Prostate gland (tissue), 2 donors: ENCODE measurements around the gene PRMT3. TPM values are rescaled to one million over a fixed set of nuclear protein-coding genes. Genes with fewer than 3 reads are reported as not detected.

Source experiments
- DNase-seq: peaks from one replicate; pipeline ENCODE4 v3.0.0-alpha.2; 2019; ENCODE audit warnings: low spot score
- H3K27ac ChIP-seq, 2 donors: fragments of 200-600 bp; sonication (generic); 2 replicates each; pipeline ENCODE4 v1.5.1; 2017 to 2019
- H3K27me3 ChIP-seq: fragments of 200-600 bp; sonication (generic); replicated peaks from 2 replicates; pipeline ENCODE4 v1.5.1; 2019; ENCODE audit not compliant: insufficient read depth
- H3K36me3 ChIP-seq, 2 donors: fragments of 200-600 bp; sonication (generic); 1 replicate in 1 of 2; 2 replicates in 1 of 2; pipeline versions ENCODE4 v1.5.1 to v1.8.1; 2017 to 2019
- H3K4me1 ChIP-seq: fragments of 200-600 bp; sonication (generic); replicated peaks from 2 replicates; pipeline ENCODE4 v1.5.1; 2019
- H3K4me3 ChIP-seq, 2 donors: fragments of 200-600 bp; sonication (generic); 2 replicates each; pipeline ENCODE4 v1.5.1; 2017 to 2019
- H3K9me3 ChIP-seq: fragments of 200-600 bp; sonication (generic); 2 replicates; pipeline ENCODE4 v1.5.1; 2017
- CTCF ChIP-seq, 4 experiments: fragments of 200-600 bp in 2 of 4; fragments of 450-650 bp in 2 of 4; sonication (generic) in 2 of 4; IDR thresholded peaks; 1 replicate in 3 of 4; 2 replicates in 1 of 4; pipeline ENCODE4 v1.5.1; 2016 to 2019; ENCODE audit warnings: antibody characterized with exemption in 4 of 4, mild to moderate bottlenecking in 2 of 4, moderate library complexity in 2 of 4
- POLR2A ChIP-seq: fragments of 450-650 bp; IDR thresholded peaks from one replicate; pipeline ENCODE4 v1.6.1; 2016; ENCODE audit warnings: antibody characterized with exemption, mild to moderate bottlenecking
- POLR2AphosphoS5 ChIP-seq: sonication (generic); formaldehyde crosslinking; IDR thresholded peaks from one replicate; pipeline ENCODE4 v1.6.1; 2017; ENCODE audit warnings: antibody characterized with exemption
- WGBS: methylation state at CpG from one replicate; pipeline ENCODE4 v1.1.5; 2018; 5-methylcytosine and 5-hydroxymethylcytosine counted together
- intact Hi-C: fragments of 100-400 bp; cut with DNase I; formaldehyde crosslinking; loops from one replicate; pipeline ENCODE4 v1.14.2; 2022
- total RNA-seq, 2 donors: library from RNA; depleted of rRNA; stranded (reverse); fragments of >200 nt; gene quantifications; one replicate each; pipeline ENCODE4 v1.1.0, GENCODE V29; 2016

The PRMT3 gene
- total RNA-seq, 2 donors from 2014 or later, result 13.8 to 18.7 TPM

GRCh38 chr11:20367313-20367948 lies 20.1 kb upstream of the PRMT3 start:
- Histone ChIP-seq H3K4me3 (no peak overlapping the region), H3K27ac (no peak overlapping the region), H3K4me1 (no peaks in the 10 kb centered on the region), H3K9me3 (no peaks in the 10 kb centered on the region), H3K27me3 (no peaks in the 10 kb centered on the region), H3K36me3 (no peaks in the 10 kb centered on the region)
- TF ChIP-seq POLR2AphosphoS5 (peak; percentile 26), CTCF (IDR thresholded peaks at IDR 0.05) (no peak)
- WGBS, result 40% methylated on average over 9 of the region's 9 CpGs
- intact Hi-C loops, result no loop called here
- no peak for DNase-seq

GRCh38 chr11:20368438-20368837 lies 19.1 kb upstream of the PRMT3 start:
- intact Hi-C loops, result no loop called here
- H3K4me1 ChIP-seq, result no peaks in the 10 kb centered on the region
- H3K36me3 ChIP-seq, result no peaks in the 10 kb centered on the region
- DNase-seq, result no peak
- H3K9me3 ChIP-seq, result no peaks in the 10 kb centered on the region
- H3K27ac ChIP-seq, result no peak overlapping the region
- no peaks in the 10 kb centered on the region for H3K27me3 ChIP-seq
- TF ChIP-seq POLR2AphosphoS5, result no peak
- TF ChIP-seq CTCF (IDR thresholded peaks at IDR 0.05), result no peak
- TF ChIP-seq POLR2A, result no peak
- no peak overlapping the region for H3K4me3 ChIP-seq

- DNase-seq, result no peak
- intact Hi-C loops, result no loop called here
- TF ChIP-seq CTCF (IDR thresholded peaks at IDR 0.05) (no peak), POLR2A (no peak), POLR2AphosphoS5 (no peak)
Observed at GRCh38 chr11:20369826-20370225, 17.7 kb upstream of the PRMT3 start.

GRCh38 chr11:20372081-20372626 lies 15.4 kb upstream of the PRMT3 start:
- Histone ChIP-seq H3K4me1 (no peaks in the 10 kb centered on the region), H3K4me3 (no peak overlapping the region), H3K9me3 (no peaks in the 10 kb centered on the region), H3K27ac (no peak overlapping the region), H3K36me3 (no peaks in the 10 kb centered on the region), H3K27me3 (no peaks in the 10 kb centered on the region)
- intact Hi-C loops, result no loop called here
- DNase-seq, result no peak
- 67% methylated on average over 5 of the region's 5 CpGs for WGBS
- TF ChIP-seq CTCF (IDR thresholded peaks at IDR 0.05) (no peak), POLR2A (no peak), POLR2AphosphoS5 (no peak)

More at GRCh38 chr11:20369826-20370225, 17.7 kb upstream of the PRMT3 start:
- no peak overlapping the region for H3K4me3 ChIP-seq
- H3K36me3 ChIP-seq, result no peaks in the 10 kb centered on the region
- no peaks in the 10 kb centered on the region for H3K4me1 ChIP-seq
- no peaks in the 10 kb centered on the region for H3K9me3 ChIP-seq
- H3K27me3 ChIP-seq, result no peaks in the 10 kb centered on the region
- H3K27ac ChIP-seq, result no peak overlapping the region

GRCh38 chr11:20373147-20373546 lies 14.4 kb upstream of the PRMT3 start:
- H3K36me3 ChIP-seq, result no peaks in the 10 kb centered on the region

More at GRCh38 chr11:20373147-20373546, 14.4 kb upstream of the PRMT3 start:
- Histone ChIP-seq H3K27me3 (no peaks in the 10 kb centered on the region), H3K9me3 (no peaks in the 10 kb centered on the region), H3K27ac (no peak overlapping the region), H3K4me3 (no peak overlapping the region), H3K4me1 (no peaks in the 10 kb centered on the region)
- intact Hi-C loops, result no loop called here
- TF ChIP-seq POLR2A, result no peak
- no peak for TF ChIP-seq POLR2AphosphoS5
- no peak for TF ChIP-seq CTCF (IDR thresholded peaks at IDR 0.05)
- WGBS, result 91% methylated on average over 13 of the region's 13 CpGs
- DNase-seq, result no peak
